Measurements from ENCODE around the gene PPP1R2C.

The PPP1R2C gene

DNA sequence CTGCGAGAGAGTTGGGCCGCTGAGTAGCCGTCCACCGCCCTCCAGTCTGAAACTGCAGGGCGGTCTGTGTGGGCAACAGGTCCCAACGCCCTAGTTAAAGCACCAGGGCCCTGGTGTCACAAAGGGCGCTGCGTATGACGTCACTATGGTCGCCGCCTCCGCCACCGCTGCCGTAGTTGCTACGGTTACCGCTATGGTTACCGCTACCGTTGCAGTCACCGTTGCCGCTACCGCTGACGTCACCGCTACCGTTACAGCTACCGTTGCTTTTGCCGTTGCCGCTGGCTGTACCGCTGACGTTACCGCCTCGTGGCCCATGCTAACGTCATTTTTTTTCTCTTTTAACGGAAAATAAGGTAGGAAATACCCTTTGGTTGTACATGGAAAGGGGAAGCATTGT lies at the start of gene PPP1R2C:
Gene PPP1R2C (minus strand): TSS at position 68 of the 400 bp plus-strand sequence. CDS start 84 bp downstream, outside the sequence.
- no peak for DNase-seq

DNA sequence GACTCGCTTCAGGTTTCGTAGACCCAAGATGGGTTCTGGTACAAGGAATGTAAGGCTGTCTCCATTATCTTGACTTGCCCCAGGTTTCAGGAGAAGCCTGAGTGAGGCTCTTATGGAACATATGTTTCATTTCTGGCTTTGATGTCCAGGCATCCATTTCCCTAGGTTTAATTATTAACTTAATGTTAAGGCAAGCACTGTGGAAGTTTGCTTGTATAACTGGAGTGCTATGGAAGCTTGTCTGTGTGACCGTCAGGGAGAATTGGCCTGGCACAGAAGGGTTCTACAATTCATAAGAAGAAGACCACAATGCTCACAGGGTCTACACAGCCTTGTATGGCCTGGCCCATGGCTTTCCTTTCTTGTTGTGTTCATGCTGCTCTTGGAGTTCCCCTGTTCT lies 47.2 kb upstream of the PPP1R2C start:
- no peak for DNase-seq

DNA sequence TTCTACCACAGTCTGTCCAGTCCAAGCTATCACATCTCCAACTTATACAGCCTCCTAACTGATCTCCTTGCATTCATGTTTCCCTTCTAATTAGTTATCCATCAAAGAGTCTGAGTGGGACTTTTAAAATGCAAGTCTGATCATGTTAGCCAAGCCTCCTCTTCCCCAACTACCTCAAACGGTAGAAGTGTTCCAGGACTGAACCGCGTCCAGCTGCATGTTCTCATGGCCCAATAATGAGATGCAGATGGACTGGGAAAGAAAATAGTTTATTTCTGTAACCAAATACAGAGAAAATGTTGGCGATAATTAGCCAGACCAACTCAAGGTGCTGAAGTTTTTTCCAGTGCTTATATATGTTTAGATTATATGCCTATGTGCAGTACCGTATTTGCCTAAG lies 46.6 kb upstream of the PPP1R2C start:
- no peak for DNase-seq

DNA sequence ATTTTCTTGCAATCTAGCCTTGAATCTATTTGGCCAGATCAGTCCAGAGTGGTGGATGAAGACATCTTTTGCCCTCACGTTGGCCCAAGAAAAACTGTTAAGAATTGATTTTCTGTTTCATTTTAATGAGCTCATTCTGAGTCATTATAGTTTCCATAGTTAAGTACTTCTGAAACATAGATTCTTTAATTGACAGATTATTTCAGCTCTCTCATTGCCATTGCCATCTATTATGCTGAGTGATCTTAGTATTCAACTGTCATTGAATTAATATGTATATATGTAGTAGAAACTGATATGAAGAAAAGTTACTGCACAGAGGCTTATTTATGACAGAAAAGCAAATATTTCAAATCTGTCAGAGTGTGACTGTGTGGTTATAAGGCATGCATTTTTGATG lies 45.5 kb upstream of the PPP1R2C start:
- DNase-seq: no peak

DNA sequence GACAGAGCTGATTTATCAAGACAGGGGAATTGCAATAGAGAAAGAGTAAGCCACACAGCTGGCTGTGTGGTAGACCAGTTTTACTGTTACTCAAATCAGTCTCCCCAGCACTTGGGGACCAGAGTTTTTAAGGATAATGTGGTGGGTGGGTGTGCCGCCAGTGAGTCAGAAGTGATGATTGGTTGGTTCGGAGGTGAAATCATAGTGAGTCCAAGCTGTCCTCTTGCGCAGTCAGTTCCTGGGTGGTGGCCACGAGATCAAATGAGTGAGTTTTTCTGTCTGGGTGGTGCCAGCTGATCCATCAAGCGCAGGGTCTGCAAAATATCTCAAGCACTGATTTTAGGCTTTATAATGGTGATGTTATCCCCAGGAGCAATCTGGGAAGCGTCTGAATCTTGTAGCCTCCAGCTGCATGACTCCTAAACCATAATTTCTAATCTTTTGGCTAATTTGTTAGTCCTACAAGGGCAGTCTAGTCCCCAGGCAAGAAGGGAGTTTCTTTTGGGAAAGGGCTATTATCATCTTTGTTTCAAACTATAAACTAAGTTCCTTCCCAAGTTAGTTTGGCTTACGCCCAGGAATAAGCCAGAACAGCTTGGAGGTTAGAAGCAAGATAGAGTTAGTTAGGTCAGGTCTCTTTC lies 44.0 kb upstream of the PPP1R2C start:
- DNase-seq: no peak

DNA sequence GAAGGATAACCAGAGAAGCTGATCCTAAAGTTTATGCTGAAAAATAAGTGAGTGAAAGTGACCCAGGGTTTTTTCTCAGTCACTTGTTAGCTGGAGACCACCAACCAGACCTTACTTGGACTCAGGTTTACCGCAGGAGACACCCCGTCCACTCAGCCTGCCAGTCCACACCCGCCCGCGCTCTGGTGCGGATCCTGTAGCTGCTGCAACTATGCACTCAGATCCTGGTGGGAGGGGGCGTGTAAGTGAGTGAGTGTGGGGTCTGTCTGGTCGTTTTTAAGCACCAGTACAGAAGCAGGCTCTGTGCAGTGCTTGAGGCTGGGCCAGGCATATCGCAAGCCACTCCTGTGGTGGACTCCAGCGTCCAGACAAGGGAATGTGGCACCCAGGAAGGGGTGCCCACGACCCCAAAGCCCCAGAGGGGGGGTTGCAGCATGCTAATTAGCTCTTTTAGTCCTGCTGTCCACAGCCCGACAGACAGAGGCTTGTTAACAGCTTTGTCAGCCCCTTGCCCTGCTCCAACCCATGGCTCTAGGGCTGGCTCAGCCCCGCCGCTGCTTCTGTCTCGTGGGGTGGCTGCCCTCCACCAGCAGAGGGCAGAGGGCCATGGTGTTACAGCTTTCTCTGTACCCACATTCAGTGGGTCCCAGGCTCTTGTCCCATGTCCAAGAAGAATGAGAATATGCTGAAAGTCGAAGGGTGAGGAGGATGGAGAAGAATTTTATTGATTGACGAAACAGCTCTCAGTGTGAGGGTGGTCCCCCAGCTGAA lies 40.4 kb upstream of the PPP1R2C start:
- DNase-seq: no peak

DNA sequence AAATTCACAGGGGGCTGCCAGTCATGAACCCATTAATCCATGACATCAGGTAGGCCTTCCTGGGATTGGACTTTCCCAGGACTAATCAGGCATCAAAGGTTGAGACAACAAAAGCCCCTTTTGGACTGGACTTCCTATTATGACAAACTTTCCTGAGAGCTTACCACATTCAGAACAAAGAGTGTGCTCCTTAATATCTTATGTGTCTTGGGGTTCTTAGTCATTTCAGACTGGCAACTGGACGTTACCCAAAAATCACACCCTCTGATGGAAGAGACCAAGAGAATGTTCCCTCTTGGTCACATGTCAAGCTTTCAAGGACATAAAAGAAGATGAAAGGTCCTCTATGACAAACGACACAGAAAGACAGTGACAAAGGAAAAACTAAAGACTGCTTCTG lies 31.6 kb upstream of the PPP1R2C start:
- no peak for DNase-seq

DNA sequence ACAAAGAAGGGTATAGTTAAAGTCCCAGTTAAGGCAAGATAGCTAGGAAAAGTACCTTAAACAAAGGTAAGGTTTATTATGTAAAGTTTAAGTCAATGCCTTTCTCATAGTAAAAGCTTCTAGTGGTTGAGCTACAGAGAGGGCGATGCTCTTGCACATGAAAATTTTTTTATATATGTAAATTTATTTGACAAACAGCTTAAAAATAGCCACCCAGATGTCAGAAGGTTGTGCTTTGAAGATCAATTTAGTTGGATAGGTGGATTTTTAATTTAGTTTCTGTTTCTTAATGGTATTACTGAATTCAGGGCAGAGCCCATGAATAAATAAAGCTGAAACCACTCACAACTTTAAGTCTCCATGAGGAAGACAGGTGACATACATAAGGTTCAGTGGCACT lies 29.4 kb upstream of the PPP1R2C start:
- DNase-seq: no peak

DNA sequence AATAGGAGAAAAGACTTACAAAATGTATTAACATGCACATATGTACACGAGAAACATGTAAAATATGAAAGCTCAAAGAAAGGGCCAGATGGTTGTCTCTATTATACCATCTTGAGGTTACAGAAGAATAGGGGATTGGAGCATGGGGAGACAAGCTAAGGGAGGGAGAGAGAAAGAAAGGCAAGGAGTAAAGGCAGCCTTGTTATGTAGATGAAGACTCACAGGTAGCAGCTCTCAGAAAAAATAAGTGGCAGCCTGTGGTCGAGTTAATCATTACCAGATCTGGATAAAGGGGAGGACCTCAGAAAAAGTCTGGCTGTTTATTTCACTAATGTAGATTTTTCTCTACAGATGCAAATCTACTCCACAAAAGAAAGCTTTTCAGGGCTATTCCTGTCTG lies 26.6 kb upstream of the PPP1R2C start:
- no peak for DNase-seq

DNA sequence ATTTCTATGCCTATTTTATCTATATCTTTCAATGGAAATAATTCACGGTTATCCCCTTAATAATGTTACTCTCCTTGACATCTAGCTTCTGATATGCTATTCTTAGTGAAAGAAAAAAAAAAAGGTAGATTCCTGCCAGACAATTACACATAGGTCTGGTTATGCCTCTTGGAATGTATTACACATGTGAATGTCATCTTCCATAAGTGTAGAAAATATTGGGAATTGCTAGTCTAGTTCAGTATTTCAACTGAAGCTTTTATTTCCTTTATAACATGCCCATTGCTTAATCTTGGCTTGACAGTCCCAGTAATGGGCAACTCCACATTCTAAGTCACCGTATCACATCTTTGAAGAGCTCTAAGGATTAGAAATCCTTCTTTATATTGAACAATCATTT lies 25.4 kb upstream of the PPP1R2C start:
- no peak for DNase-seq

DNA sequence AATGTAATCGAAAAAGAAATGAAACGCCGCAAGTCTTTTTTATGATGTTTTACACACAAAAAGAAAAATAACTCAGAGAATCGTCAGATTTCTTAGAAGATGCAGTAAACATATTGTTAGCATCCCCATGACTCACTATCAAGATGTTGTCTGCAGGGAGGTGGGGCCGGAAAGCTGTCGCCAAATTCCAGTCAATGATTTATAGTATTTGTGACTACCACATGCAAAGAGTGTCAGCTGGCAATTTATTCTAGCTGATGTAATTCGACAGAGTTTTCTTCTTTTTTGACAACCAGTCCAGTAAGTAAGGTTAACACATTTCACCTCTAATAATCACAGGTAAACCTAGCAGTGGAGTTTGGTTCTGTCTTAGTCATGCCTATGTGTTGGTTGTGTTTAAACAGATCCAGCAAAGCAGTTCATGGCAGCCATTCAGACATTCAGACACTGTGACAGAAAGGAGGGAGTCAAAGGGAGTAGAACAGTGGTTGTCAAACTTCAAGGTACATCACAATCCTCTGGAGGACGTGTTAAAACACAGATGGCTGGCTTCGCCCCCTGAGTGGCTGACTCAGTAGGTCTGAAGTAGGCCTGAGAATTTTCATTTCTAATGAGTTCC lies 19.8 kb upstream of the PPP1R2C start:
- DNase-seq: no peak

DNA sequence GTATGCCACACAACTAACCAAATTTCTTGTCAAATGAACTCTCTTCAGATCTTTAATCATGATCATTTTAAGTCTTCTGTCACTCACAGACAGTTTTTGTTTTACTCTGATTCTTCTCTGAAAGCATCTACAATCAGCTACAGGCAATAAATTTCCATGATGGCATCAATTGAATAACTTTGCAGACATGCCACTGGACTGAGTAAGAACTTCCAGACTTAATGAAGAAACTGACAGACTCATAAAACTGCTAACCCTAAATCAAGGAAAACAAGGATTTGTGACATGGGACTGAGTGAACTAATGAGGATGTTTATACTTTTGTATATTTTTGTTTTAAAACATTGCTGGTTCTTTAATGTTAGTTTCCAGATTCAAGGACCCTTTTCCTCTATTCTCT lies 5.5 kb upstream of the PPP1R2C start:
- no peak for DNase-seq

DNA sequence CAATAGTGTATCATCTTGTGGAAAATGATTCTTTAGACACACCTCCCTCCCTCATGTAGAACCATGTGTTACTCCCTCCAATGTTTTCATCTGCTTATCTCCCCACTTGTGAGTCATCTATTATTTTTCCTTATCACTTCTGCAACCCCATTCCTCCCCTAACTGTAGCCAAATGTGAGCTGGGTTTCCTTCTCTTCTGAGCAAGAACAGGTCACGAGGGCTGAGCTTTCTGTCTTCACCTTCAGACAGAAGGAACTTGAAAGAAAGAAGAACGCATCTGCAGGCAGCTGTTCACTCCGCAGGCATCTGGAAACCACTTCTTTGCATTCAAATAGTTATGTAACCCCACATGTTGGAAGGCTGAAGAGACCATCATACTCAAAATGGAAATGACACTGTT lies 1.8 kb downstream of the PPP1R2C start:
- no peak for DNase-seq

DNA sequence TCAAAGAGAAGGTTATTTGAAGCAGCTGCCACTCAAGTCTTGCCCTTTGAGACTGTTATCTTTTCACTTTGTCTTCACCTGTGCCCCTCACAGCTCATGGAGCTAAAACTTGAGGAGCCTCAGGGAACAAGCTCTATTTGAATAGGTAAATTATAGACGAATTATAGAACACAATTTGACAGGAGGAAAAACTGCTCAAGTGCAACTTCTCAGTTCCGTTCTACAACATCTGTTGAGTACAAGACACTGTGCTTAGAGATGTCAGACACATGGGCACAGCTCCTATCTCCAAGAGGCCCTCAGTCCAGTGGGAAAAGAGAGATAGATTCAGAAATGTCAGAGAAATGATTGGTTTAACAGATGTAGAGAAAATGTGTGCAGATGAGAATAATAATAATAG lies 5.1 kb downstream of the PPP1R2C start:
- no peak for DNase-seq

DNA sequence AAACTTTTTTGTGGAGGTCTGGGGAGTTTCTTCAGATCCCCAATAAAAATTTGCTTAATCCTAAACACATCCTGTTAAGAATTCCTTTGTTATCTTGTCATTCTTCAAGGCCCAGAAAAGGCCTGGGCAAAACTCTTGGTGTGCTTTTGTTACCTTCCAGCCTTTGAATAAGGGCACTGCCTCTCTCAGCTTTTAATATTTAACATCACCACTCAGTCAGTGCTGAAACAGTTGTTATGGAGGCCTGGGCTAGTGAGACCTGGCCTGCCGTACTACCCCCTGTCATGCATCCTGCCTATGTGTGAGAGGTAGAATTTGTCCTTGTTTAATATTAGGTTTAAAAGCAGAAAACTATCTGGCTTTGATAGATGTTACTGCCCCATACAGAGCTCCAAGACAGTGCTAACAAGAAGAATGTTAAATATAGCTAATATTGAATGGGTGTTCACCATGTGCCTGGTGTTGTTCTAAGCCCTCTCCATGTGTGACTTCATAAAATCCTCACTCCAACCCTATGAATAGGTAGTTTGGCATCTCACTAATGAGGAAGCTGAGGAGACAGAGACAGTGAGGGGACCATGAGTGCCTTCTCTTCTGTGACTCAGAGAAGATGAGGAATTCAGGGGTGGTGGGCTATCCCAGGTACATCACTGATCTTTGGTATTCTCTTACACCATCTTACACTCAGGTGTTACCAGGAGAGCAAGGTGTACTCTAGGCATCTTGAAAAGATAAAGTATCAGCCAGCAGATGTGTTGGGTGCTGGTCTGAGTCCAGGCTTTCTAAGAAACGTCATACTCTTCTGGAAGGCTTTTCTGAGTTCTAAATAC lies 6.2 kb downstream of the PPP1R2C start:
- DNase-seq: no peak

DNA sequence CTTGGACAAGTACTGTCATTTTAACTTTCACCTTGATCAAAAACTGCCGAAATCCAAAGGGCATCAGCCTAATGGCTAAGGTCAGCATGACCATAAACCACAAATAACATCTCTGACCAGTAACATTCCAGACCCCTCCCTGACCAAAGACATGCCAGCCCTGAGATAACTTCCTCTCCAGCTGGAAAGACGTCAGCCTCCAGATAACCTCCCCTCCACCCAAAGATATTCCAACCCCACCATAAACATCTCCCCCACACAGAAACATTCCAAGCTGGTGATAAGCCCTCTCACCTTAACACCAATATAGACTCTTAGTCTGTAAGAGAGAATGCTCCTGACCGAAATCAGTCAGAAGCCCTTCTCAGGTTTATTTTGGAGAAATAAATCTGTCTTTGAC lies 7.4 kb downstream of the PPP1R2C start:
- DNase-seq: no peak

DNA sequence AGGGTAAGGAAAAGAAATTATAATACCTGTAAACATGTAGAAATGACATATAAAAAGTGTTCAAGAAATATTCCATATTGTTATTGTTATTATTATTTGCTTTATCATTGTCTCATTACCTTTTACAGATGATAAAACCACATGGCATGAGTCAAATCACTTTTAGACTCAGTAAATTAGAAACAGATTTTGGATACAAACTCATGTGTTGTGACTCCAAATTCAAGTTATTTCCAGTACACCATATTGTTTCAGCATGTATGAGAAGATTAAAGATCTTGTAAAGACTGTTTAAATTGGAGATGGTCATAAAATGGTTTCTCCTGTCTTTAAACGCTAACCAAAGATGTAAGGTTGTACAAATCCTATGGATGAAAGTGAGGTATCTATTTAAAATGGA lies 18.1 kb downstream of the PPP1R2C start:
- DNase-seq: no peak

DNA sequence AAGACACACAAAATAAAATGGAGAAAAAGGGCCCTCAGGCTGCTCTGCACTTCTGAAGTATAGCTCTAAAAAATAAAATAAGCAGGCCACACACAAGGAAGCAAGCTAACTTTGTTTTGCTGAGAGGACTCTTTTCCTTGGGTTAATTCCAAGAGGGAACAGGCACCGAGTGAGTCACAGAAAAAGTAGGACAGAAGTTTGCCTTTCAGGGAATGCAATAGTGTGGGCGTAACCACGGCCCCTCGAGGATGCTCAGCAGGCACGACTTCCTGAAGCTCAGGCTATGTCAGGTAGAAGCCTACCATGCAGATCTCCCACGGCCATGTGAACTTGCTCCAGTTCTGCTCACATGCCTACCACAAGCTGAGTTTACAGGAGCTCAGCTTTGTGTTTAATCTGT lies 22.1 kb downstream of the PPP1R2C start:
- no peak for DNase-seq

DNA sequence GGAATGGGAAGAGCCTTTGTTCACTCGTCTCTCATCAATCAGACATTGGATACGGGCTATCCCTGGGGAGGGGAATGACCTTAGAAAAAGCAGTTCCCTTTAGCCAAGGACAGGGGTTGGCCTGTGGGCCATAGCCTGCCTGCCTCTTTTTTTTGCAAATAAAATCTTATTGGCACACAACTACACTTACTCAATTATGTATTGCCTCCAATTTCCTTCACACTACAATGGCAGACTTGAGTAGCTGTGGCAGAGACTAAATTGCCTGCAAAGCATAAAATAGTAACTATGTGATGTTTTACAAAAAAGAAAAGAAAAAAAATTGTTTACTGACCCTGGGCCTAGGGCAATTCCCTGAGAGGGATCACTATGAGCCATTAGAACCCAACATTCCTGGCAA lies 23.4 kb downstream of the PPP1R2C start:
- no peak for DNase-seq

DNA sequence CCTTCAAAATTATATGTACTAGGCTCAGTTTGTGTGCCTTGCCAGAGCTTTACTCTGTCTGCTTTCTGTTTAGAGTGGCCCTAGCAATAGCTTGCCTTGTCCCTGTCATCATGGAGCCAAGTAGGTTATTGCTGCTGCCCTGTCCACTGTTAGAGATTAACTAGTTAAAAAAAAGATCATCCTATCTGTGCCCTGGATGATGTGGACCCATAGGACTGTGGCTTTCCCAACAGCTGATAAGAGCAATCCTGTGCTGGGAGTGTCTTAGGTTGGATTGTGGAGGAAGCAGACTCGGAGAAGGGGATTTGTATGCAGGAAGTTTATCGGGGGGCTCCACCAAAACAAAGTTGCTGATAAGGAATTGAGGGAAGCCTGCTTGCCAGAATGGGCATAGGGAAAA lies 23.8 kb downstream of the PPP1R2C start:
- no peak for DNase-seq

DNA sequence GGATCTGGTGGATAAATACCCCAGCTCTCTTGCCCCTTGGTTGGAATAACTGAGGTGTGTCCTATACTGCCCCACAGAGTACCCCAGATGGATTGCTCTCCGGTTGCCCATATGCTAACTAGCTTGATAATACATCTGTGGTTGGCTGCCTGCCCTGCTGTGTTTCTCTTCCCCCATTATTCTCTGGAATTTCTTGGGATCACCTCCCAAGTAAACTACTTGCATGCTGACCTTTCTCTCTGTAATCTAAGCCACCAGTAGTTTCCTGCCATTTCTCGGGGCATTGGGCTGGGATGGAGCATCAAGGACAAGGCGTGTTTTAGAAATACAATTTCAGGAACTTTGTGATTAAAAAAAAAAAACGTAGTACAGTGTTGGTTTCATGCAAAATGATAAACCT lies 25.2 kb downstream of the PPP1R2C start:
- DNase-seq: no peak

DNA sequence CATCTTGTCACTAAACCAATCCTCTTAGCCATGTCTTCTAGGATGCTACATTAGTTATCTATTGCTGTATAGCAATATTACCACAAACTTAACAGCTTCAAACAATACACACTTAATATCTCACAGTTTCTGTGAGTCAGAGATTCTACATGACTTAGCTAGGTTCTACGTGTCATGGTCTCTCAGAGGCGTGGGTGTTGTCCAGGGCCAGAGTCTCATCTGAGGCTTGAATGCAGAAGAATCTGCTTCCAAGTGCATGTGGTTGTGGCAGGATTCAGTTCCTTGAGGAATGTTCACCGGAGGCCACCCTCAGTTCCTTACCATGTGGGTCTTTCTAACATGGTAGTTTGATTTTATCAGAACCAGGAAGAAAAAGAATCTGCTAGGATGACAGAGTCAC lies 26.4 kb downstream of the PPP1R2C start:
- no peak for DNase-seq

DNA sequence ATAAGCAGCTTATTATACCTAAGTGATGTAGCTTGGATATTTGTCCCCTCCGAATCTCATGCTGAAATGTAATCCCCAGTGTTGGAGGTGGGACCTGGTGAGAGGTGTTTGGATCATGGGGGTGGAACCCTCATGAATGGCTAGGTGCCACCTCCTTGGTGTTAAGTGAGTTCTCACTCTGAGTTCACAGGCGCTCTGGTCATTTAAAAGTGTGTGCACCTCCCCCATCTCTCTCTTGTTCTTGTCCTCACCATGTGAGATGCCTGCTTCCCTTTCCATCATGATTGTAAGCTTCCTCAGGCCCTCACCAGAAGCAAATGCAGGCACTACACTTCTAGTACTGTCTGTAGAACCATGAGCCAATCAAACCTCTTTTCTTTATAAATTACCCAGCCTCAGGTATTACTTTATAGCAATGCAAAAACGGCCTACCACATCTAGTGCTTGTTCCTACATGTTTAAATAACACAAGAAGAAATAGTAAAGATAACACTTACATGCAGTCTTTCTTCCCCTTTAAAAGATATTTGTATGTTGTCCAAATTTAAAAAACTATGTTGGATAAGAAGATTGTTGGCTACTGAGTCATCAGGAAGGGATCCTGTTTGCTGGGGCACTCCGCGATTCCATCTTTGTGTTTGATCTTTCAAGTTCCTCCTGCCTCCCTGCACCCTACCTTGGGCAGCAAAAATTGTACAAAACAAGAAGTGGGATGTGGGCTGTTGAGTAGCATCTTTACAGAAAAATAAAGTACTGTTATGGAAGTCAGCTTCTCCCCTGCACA lies 29.7 kb downstream of the PPP1R2C start:
- no peak for DNase-seq

Measured in NCI-H146 (cell line).